Nephron progenitor cell (in vitro differentiated cells): Measurements from ENCODE around the gene RET.

Experiments used
- DNase-seq: peaks from one replicate; pipeline ENCODE4 v3.0.0; 2021
- H3K27ac Mint-ChIP-seq: 2 replicates; pipeline ENCODE4 v1.8.0; 2021; ENCODE audit warnings: mild to moderate bottlenecking, moderate library complexity, mixed read lengths
- H3K27me3 Mint-ChIP-seq: 2 replicates; pipeline ENCODE4 v1.8.0; 2021; ENCODE audit warnings: mild to moderate bottlenecking, low read depth, mixed read lengths; ENCODE audit not compliant: poor library complexity
- H3K36me3 Mint-ChIP-seq: 2 replicates; pipeline ENCODE4 v1.8.0; 2021; ENCODE audit warnings: low read depth, mixed read lengths
- H3K4me1 Mint-ChIP-seq: 2 replicates; pipeline ENCODE4 v1.8.0; 2021; ENCODE audit warnings: mixed read lengths
- H3K4me3 Mint-ChIP-seq: 2 replicates; pipeline ENCODE4 v1.8.0; 2021; ENCODE audit warnings: mild to moderate bottlenecking, moderate library complexity, mixed read lengths
- H3K9me3 Mint-ChIP-seq: 2 replicates; pipeline ENCODE4 v1.8.0; 2021; ENCODE audit warnings: mild to moderate bottlenecking, moderate library complexity, mixed read lengths
- TF ChIP-seq, protein P1 (sequence below): fragments of 200-600 bp; sonication (generic); IDR thresholded peaks from 2 replicates; pipeline ENCODE4 v1.5.0; 2021; ENCODE audit warnings: antibody characterized with exemption

Gene RET

GRCh38 chr10:43073191-43073590, 3.7 kb upstream of the RET start:
- Mint-ChIP-seq H3K36me3 (no peaks in the 10 kb centered on the region), H3K4me1 (peaks cover 11% of the 10 kb centered on the region), H3K27ac (no peak overlapping the region), H3K9me3 (no peaks in the 10 kb centered on the region), H3K27me3 (peaks cover 72% of the 10 kb centered on the region), H3K4me3 (no peak overlapping the region)
- TF ChIP-seq, protein P1, sequence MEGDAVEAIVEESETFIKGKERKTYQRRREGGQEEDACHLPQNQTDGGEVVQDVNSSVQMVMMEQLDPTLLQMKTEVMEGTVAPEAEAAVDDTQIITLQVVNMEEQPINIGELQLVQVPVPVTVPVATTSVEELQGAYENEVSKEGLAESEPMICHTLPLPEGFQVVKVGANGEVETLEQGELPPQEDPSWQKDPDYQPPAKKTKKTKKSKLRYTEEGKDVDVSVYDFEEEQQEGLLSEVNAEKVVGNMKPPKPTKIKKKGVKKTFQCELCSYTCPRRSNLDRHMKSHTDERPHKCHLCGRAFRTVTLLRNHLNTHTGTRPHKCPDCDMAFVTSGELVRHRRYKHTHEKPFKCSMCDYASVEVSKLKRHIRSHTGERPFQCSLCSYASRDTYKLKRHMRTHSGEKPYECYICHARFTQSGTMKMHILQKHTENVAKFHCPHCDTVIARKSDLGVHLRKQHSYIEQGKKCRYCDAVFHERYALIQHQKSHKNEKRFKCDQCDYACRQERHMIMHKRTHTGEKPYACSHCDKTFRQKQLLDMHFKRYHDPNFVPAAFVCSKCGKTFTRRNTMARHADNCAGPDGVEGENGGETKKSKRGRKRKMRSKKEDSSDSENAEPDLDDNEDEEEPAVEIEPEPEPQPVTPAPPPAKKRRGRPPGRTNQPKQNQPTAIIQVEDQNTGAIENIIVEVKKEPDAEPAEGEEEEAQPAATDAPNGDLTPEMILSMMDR: no peak
- DNase-seq: no peak

DNA sequence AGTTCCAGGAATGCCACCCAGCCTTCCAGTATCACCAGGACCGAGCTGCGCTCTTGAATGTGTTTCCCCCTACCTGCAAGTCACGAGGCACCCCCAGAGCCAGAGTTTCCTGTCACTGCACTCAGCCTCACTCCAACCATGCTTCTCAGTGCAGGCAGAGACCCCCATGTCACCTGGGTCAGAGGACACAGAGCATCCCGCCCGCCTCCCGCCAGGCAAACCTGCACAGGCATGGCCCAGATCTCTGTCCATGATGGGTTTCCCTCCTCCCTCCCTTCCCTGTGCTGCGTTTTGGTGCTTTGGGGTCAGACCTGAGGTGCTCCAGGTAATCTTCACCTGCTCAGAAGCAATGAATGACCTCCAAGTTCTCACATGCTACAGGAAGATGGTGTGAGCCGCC, 3.1 kb upstream of the RET start:
- DNase-seq: no peak
- no peaks in the 10 kb centered on the region for H3K9me3 Mint-ChIP-seq
- TF ChIP-seq, protein P1: no peak
- no peak overlapping the region for H3K27ac Mint-ChIP-seq
- peaks cover 8% of the 10 kb centered on the region for H3K4me1 Mint-ChIP-seq
- no peak overlapping the region for H3K4me3 Mint-ChIP-seq
- H3K36me3 Mint-ChIP-seq: no peaks in the 10 kb centered on the region
- peaks cover 77% of the 10 kb centered on the region for H3K27me3 Mint-ChIP-seq

DNA sequence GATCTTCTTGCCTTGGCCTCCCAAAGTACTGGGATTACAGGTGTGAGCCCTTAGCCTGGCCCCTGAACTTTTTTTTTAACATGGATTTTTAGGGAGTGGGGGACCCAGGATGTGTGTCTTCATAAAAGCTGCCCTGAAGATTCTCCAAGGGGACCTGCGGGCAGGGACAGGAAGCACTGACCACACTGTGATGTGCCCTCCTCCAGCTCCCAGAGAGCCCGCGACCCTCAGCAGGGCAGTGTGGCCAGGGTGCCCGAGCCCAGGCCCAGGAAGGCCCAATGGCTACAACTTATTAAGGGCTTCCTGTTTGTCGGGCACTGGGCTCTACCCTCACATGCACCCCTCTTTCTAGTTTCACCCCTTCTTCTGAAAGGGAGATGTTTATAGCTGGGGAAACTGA, 2.5 kb upstream of the RET start:
- no peak for DNase-seq
- Mint-ChIP-seq H3K4me1 (peaks cover 1% of the 10 kb centered on the region), H3K4me3 (no peak overlapping the region), H3K36me3 (no peaks in the 10 kb centered on the region), H3K27ac (no peak overlapping the region), H3K27me3 (peaks cover 82% of the 10 kb centered on the region), H3K9me3 (no peaks in the 10 kb centered on the region)
- TF ChIP-seq, protein P1: no peak

DNA sequence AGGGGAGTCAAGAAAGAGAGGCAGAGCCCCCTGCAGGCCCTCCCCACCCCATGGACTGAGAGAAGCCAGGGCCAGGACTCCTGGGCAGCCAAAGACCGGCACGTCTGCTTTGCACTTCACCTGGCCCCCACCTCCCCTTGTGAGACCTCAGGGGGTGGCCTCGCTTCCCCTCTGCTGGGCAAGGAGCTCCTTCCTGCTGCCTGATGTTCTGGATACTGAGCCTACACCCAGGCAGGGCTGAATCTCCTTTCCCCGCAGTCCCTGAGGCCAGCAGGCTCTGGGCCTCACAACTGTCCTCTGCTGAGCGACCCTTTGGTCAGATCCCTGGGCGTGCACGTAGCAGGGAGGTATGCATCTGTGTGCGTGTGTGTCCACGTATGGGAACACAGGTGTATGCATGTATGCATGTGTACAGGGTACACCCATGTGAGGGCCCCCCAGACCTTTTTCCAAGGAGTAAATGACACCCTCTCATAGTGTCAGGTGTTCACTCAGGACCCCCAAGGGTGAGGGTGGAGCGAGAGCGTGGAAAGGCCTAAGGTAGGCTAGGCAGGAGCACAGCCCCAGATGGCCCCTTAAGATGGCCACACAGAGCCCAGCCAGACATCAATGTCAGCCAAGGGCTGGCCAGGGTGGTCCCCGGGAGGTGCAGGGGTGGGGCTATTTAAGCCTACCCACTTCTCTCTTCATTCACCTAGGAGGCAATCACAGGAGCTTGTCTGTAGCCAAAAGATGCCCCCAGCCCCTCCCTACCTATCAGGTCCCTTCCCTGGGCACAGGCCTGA, 1.9 kb upstream of the RET start:
- H3K4me3 Mint-ChIP-seq: no peak overlapping the region
- H3K27me3 Mint-ChIP-seq: peaks cover 85% of the 10 kb centered on the region

DNA sequence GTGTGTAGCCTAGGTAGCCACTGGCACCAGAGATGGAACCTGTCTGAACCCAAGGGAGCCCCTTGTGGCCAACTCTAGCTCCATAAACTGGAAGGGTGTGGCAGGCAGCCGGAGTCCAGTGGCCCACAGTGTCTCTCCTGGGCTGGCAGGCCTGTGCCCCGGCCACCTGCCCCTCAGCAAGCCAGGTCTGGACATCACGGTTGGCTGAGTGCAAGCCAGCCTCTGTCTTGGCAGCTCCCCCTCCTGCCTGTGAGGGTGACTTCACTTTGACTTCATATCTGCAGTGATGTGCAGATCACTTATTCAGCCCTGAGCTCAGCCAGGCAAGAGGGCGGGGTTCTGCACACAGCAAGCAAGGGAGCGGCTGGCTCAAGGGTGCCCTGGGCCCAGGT, 1.3 kb upstream of the RET start:
- H3K36me3 Mint-ChIP-seq: no peaks in the 10 kb centered on the region
- TF ChIP-seq, protein P1: peak; percentile 10

More for the DNA sequence above, 1.9 kb upstream of the RET start:
- TF ChIP-seq, protein P1: no peak
- no peaks in the 10 kb centered on the region for H3K4me1 Mint-ChIP-seq
- no peak for DNase-seq
- H3K36me3 Mint-ChIP-seq: no peaks in the 10 kb centered on the region
- H3K27ac Mint-ChIP-seq: no peak overlapping the region
- no peaks in the 10 kb centered on the region for H3K9me3 Mint-ChIP-seq

GRCh38 chr10:43076311-43076875, 476 bp upstream of the RET start:
- H3K9me3 Mint-ChIP-seq: no peaks in the 10 kb centered on the region
- no peaks in the 10 kb centered on the region for H3K4me1 Mint-ChIP-seq
- H3K27me3 Mint-ChIP-seq: peaks cover 94% of the 10 kb centered on the region
- H3K4me3 Mint-ChIP-seq: peak overlapping the region; percentile 5
- no peaks in the 10 kb centered on the region for H3K36me3 Mint-ChIP-seq
- TF ChIP-seq, protein P1: no peak
- DNase-seq: peak; percentile 34
- no peak overlapping the region for H3K27ac Mint-ChIP-seq

More for the DNA sequence above, 1.3 kb upstream of the RET start:
- Mint-ChIP-seq H3K4me3 (no peak overlapping the region), H3K27ac (no peak overlapping the region), H3K4me1 (no peaks in the 10 kb centered on the region), H3K27me3 (peaks cover 91% of the 10 kb centered on the region), H3K9me3 (no peaks in the 10 kb centered on the region)
- no peak for DNase-seq
